GM12875 (cell line): ENCODE results near the gene PCSK5.
"Not testable (repeated sequence)": the region's sequence is repeated elsewhere in the genome, so short reads cannot be mapped to it uniquely, and the experiment has no call there.

Source experiments
- H3K4me3 ChIP-seq: one replicate; pipeline ENCODE4 v1.5.1; 2011; ENCODE audit warnings: low read depth, low read length, control low read depth
- CTCF ChIP-seq: IDR thresholded peaks from 2 replicates; pipeline ENCODE4 v1.5.1; 2011; ENCODE audit warnings: low read depth, mild to moderate bottlenecking, control low read depth, inconsistent platforms, low read length, moderate library complexity, borderline replicate concordance; ENCODE audit not compliant: insufficient read depth

PCSK5 gene

GRCh38 chr9:75894566-75894965, 4.1 kb downstream of the PCSK5 start:
- H3K4me3 ChIP-seq = no peak overlapping the region
- no peak for TF ChIP-seq CTCF

GRCh38 chr9:75895112-75895511, 4.6 kb downstream of the PCSK5 start:
- H3K4me3 ChIP-seq = no peak overlapping the region

GRCh38 chr9:75896193-75896592, 5.7 kb downstream of the PCSK5 start:
- no peak overlapping the region for H3K4me3 ChIP-seq
- TF ChIP-seq CTCF = no peak

More at GRCh38 chr9:75895112-75895511, 4.6 kb downstream of the PCSK5 start:
- no peak for TF ChIP-seq CTCF

GRCh38 chr9:75900893-75901524, 10.5 kb downstream of the PCSK5 start:
- H3K4me3 ChIP-seq = not testable (repeated sequence)

GRCh38 chr9:75903785-75904360, 13.4 kb downstream of the PCSK5 start:
- no peak overlapping the region for H3K4me3 ChIP-seq
- no peak for TF ChIP-seq CTCF

GRCh38 chr9:75904364-75904763, 13.9 kb downstream of the PCSK5 start:
- no peak overlapping the region for H3K4me3 ChIP-seq
- no peak for TF ChIP-seq CTCF

- H3K4me3 ChIP-seq = no peak overlapping the region
- no peak for TF ChIP-seq CTCF
These were observed 16.1 kb downstream of the PCSK5 start for GRCh38 chr9:75906531-75906930.
